ENCODE measurements around the gene GDF7.

DNA sequence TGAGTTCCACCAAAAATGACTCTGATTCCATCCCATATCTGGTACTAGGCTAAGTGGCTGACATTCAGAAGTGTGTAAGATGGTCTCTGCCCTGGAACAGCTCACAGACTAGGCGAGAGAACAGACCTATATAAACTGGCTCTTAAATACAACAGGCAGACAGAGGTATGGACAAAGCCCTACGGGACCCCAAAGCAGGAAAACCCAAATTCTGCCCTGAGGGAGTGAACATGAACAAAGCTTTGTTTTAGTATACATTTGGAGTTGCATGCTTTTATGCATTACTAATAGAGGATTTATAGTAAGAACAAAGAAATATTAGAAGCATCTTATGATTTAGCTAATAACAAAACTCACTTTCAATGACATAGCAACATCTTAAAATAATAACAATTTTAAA, 25.1 kb downstream of the GDF7 start:
- TF ChIP-seq POLR2A (IDR thresholded peaks at IDR 0.05) (no peak), EP300 (IDR thresholded peaks at IDR 0.05) (no peak), POLR2AphosphoS5 (IDR thresholded peaks at IDR 0.05) (no peak)
- TF ChIP-seq, protein P1, sequence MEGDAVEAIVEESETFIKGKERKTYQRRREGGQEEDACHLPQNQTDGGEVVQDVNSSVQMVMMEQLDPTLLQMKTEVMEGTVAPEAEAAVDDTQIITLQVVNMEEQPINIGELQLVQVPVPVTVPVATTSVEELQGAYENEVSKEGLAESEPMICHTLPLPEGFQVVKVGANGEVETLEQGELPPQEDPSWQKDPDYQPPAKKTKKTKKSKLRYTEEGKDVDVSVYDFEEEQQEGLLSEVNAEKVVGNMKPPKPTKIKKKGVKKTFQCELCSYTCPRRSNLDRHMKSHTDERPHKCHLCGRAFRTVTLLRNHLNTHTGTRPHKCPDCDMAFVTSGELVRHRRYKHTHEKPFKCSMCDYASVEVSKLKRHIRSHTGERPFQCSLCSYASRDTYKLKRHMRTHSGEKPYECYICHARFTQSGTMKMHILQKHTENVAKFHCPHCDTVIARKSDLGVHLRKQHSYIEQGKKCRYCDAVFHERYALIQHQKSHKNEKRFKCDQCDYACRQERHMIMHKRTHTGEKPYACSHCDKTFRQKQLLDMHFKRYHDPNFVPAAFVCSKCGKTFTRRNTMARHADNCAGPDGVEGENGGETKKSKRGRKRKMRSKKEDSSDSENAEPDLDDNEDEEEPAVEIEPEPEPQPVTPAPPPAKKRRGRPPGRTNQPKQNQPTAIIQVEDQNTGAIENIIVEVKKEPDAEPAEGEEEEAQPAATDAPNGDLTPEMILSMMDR (IDR thresholded peaks at IDR 0.05) = no peak

Data from upper lobe of left lung (tissue), 4 donors.